ENCODE results near the gene PTPN9.

- TF ChIP-seq POLR2A (IDR thresholded peaks at IDR 0.05; ENCODE audit: low read depth, low read length) (no peak), POLR2AphosphoS5 (IDR thresholded peaks at IDR 0.05; ENCODE audit: low read depth, low read length) (no peak)
These were observed 5.0 kb upstream of the PTPN9 start for GRCh38 chr15:75584121-75584520.

Data from GM12891 (cell line).